ENCODE data around the gene SAPCD2.
A peak's percentile ranks its signal among the peaks of the same experiment; 100 is the strongest.
"Not testable (repeated sequence)": the region's sequence is repeated elsewhere in the genome, so short reads cannot be mapped to it uniquely, and the experiment has no call there.

Gene SAPCD2

GRCh38 chr9:137070201-137070905 lies at the start of gene SAPCD2:
TSS of gene SAPCD2 (minus strand) at chr9:137070557. CDS start at chr9:137070460, 97 bp downstream.
- DNase-seq (ENCODE audit: low read depth in 1 of 2, low spot score in 1 of 2) = peak; percentile 55 to 75

GRCh38 chr9:137118092-137118603 lies 47.8 kb upstream of the SAPCD2 start:
- DNase-seq (ENCODE audit: low read depth in 1 of 2, low spot score in 1 of 2) = not testable (repeated sequence)

- no peak for DNase-seq (ENCODE audit: low read depth in 1 of 2, low spot score in 1 of 2)
Measured at GRCh38 chr9:137117269-137117731, 46.9 kb upstream of the SAPCD2 start.

- no peak for DNase-seq (ENCODE audit: low read depth in 1 of 2, low spot score in 1 of 2)
Measured at GRCh38 chr9:137116728-137117127, 46.4 kb upstream of the SAPCD2 start.

GRCh38 chr9:137116027-137116507 lies 45.7 kb upstream of the SAPCD2 start:
- DNase-seq (ENCODE audit: low read depth in 1 of 2, low spot score in 1 of 2) = no peak

- DNase-seq (ENCODE audit: low read depth in 1 of 2, low spot score in 1 of 2) = no peak
Measured at GRCh38 chr9:137115394-137116026, 45.2 kb upstream of the SAPCD2 start.

- peak; percentile 64 to 66 for DNase-seq (ENCODE audit: low read depth in 1 of 2, low spot score in 1 of 2)
Measured at GRCh38 chr9:137114613-137115393, 44.4 kb upstream of the SAPCD2 start, which contains the start of gene DPP7. TSS of gene DPP7 (minus strand) at chr9:137114733. CDS start at chr9:137114713, 20 bp downstream.

- no peak for DNase-seq (ENCODE audit: low read depth in 1 of 2, low spot score in 1 of 2)
Measured at GRCh38 chr9:137114220-137114612, 43.9 kb upstream of the SAPCD2 start.

- no peak for DNase-seq (ENCODE audit: low read depth in 1 of 2, low spot score in 1 of 2)
Measured at GRCh38 chr9:137113385-137114159, 43.2 kb upstream of the SAPCD2 start.

- DNase-seq (ENCODE audit: low read depth in 1 of 2, low spot score in 1 of 2) = no peak
Measured at GRCh38 chr9:137112564-137113384, 42.4 kb upstream of the SAPCD2 start.

GRCh38 chr9:137111788-137112563 lies 41.6 kb upstream of the SAPCD2 start:
- no peak for DNase-seq (ENCODE audit: low read depth in 1 of 2, low spot score in 1 of 2)

- no peak for DNase-seq (ENCODE audit: low read depth in 1 of 2, low spot score in 1 of 2)
Measured at GRCh38 chr9:137110911-137111787, 40.8 kb upstream of the SAPCD2 start.

GRCh38 chr9:137110147-137110910 lies 40.0 kb upstream of the SAPCD2 start:
- no peak for DNase-seq (ENCODE audit: low read depth in 1 of 2, low spot score in 1 of 2)

- no peak for DNase-seq (ENCODE audit: low read depth in 1 of 2, low spot score in 1 of 2)
Measured at GRCh38 chr9:137109250-137110146, 39.1 kb upstream of the SAPCD2 start.

GRCh38 chr9:137108608-137109249 lies 38.4 kb upstream of the SAPCD2 start:
- no peak for DNase-seq (ENCODE audit: low read depth in 1 of 2, low spot score in 1 of 2)

GRCh38 chr9:137107982-137108381 lies 37.6 kb upstream of the SAPCD2 start:
- no peak for DNase-seq (ENCODE audit: low read depth in 1 of 2, low spot score in 1 of 2)
